HCT116 (cell line): ENCODE data around the gene ZFYVE27. TPM values are rescaled to one million over a fixed set of nuclear protein-coding genes. Genes with fewer than 3 reads are reported as not detected.

Experiments
- ATAC-seq: fragments of 200-7000 bp; cut with Tn5 transposase; 2 replicates; pipeline ENCODE4 v1.9.1; 2020; ENCODE audit warnings: mild to moderate bottlenecking, moderate library complexity
- BruUV-seq: library from RNA; stranded (reverse); fragments of 400-500 nt; replicated peaks from 2 replicates; lab custom pipeline; 2021; lab: Mats Ljungman, UMichigan
- CTCF ChIA-PET: fragments of 300-600 bp; sonication (Branson Sonifier 250); formaldehyde crosslinking; loops from one replicate; lab custom pipeline; 2021; ENCODE audit warnings: antibody characterized with exemption; lab: Charles Lee
- POLR2A ChIA-PET: fragments of 300-600, 350-600 bp; sonication (Branson Sonifier 250); formaldehyde crosslinking; loops from one replicate; lab custom pipeline; 2021; ENCODE audit warnings: antibody characterized with exemption; lab: Charles Lee
- RAD21 ChIA-PET, 2 experiments: fragments of 300-600 bp; sonication (Branson Sonifier 250); formaldehyde crosslinking; loops; one replicate each; lab custom pipeline; 2023; ENCODE audit warnings: low total read pairs in 2 of 2; ENCODE audit not compliant: uncharacterized antibody in 2 of 2, unreplicated experiment in 2 of 2, low non-redundant PET in 1 of 2; lab: Charles Lee
- DNase-seq: peaks from one replicate; pipeline ENCODE4 v3.0.0-alpha.2; 2010; ENCODE audit warnings: low read depth, low spot score
- H2AFZ ChIP-seq: fragments of 200-600 bp; shearing (Covaris generic), sonication (generic); 2 replicates; pipeline ENCODE4 v1.6.1; 2017; ENCODE audit warnings: low read depth, mixed run types, mixed read lengths, antibody characterized with exemption, low read length; ENCODE audit not compliant: poor library complexity, severe bottlenecking
- H3K27ac ChIP-seq: 2 replicates; pipeline ENCODE4 v1.5.1; 2012; ENCODE audit warnings: low read depth, low read length
- H3K27me3 ChIP-seq: fragments of 200-600 bp; sonication (generic); 2 replicates; pipeline ENCODE4 v1.6.1; 2016; ENCODE audit warnings: mixed run types, low read length, mixed read lengths; ENCODE audit not compliant: insufficient read depth
- H3K36me3 ChIP-seq, 2 experiments: fragments of 200-500 bp in 1 of 2; fragments of 200-600 bp in 1 of 2; sonication (Bioruptor generic) in 1 of 2; sonication (generic) in 1 of 2; 2 replicates each; pipeline versions ENCODE4 v1.5.1 to v1.6.1; 2014 to 2016; ENCODE audit warnings: low read length in 2 of 2, inconsistent platforms in 1 of 2, mixed read lengths in 1 of 2, mixed run types in 1 of 2; ENCODE audit not compliant: insufficient read depth in 2 of 2, control insufficient read depth in 1 of 2
- H3K4me1 ChIP-seq, 2 experiments: fragments of 200-600 bp in 1 of 2; sonication (generic) in 1 of 2; 2 replicates each; pipeline versions ENCODE4 v1.5.1 to v1.6.1; 2012 to 2017; ENCODE audit warnings: low read length in 2 of 2, inconsistent platforms in 1 of 2, mild to moderate bottlenecking in 1 of 2, mixed read lengths in 1 of 2, mixed run types in 1 of 2, moderate library complexity in 1 of 2; ENCODE audit not compliant: insufficient read depth in 2 of 2, control insufficient read depth in 1 of 2
- H3K4me2 ChIP-seq: fragments of 200-600 bp; sonication (generic); 2 replicates; pipeline ENCODE4 v1.6.1; 2017; ENCODE audit warnings: mixed run types, low read length, mixed read lengths
- H3K4me3 ChIP-seq, 2 experiments: fragments of 200-600 bp in 1 of 2; sonication (generic) in 1 of 2; replicated peaks in 1 of 2; 2 replicates each; pipeline ENCODE4 v1.5.1; 2011 to 2016; ENCODE audit warnings: low read length in 2 of 2, control low read depth in 1 of 2, low read depth in 1 of 2, mild to moderate bottlenecking in 1 of 2, mixed read lengths in 1 of 2, mixed run types in 1 of 2
- H3K79me2 ChIP-seq: fragments of 200-600 bp; sonication (generic); 2 replicates; pipeline ENCODE4 v1.6.1; 2017; ENCODE audit warnings: mild to moderate bottlenecking, mixed run types, low read length, moderate library complexity, mixed read lengths; ENCODE audit not compliant: insufficient read depth
- H3K9ac ChIP-seq: fragments of 200-600 bp; sonication (generic); 2 replicates; pipeline ENCODE4 v1.6.1; 2016; ENCODE audit warnings: low read length, mixed read lengths
- H3K9me2 ChIP-seq: fragments of 200-600 bp; sonication (generic), shearing (Covaris generic); 2 replicates; pipeline ENCODE4 v1.6.1; 2017; ENCODE audit warnings: mixed run types, mild to moderate bottlenecking, moderate library complexity; ENCODE audit not compliant: insufficient read depth
- H3K9me3 ChIP-seq, 2 experiments: fragments of 200-500 bp in 1 of 2; fragments of 200-600 bp in 1 of 2; sonication (Bioruptor generic) in 1 of 2; sonication (generic) in 1 of 2; 2 replicates each; pipeline ENCODE4 v1.6.1; 2014 to 2017; ENCODE audit warnings: low read length in 2 of 2, mixed read lengths in 2 of 2, inconsistent platforms in 1 of 2, low read depth in 1 of 2, mild to moderate bottlenecking in 1 of 2, mixed run types in 1 of 2, moderate library complexity in 1 of 2; ENCODE audit not compliant: control insufficient read depth in 1 of 2, insufficient read depth in 1 of 2
- H4K20me1 ChIP-seq: fragments of 200-600 bp; sonication (generic), shearing (Covaris generic); 2 replicates; pipeline ENCODE4 v1.6.1; 2017; ENCODE audit warnings: mixed run types, mild to moderate bottlenecking, moderate library complexity; ENCODE audit not compliant: insufficient read depth
- CEBPB ChIP-seq: IDR thresholded peaks from 2 replicates; pipeline ENCODE4 v1.6.1; 2012; ENCODE audit warnings: low read depth
- ELF1 ChIP-seq: IDR thresholded peaks from 2 replicates; pipeline ENCODE4 v1.6.1; 2012; ENCODE audit warnings: low read depth, borderline replicate concordance
- SIN3A ChIP-seq: IDR thresholded peaks from 2 replicates; pipeline ENCODE4 v1.6.1; 2012; ENCODE audit warnings: low read depth
- TCF7L2 ChIP-seq: IDR thresholded peaks from 2 replicates; pipeline ENCODE4 v1.7.0; 2011; ENCODE audit warnings: borderline replicate concordance, inconsistent platforms; ENCODE audit not compliant: insufficient read depth, insufficient read length; ENCODE audit errors: extremely low read depth
- intact Hi-C: fragments of 100-400 bp; cut with micrococcal nuclease; formaldehyde crosslinking; loops from 2 replicates; pipeline ENCODE4 v1.10.0; 2022
- total RNA-seq: library from RNA; stranded (reverse); gene quantifications from one replicate; pipeline ENCODE4 v1.2.1, GENCODE V29; 2021; ENCODE audit not compliant: unreplicated experiment

ZFYVE27 gene
- total RNA-seq, 1 experiment from 2014 or later = 28.4 TPM

DNA sequence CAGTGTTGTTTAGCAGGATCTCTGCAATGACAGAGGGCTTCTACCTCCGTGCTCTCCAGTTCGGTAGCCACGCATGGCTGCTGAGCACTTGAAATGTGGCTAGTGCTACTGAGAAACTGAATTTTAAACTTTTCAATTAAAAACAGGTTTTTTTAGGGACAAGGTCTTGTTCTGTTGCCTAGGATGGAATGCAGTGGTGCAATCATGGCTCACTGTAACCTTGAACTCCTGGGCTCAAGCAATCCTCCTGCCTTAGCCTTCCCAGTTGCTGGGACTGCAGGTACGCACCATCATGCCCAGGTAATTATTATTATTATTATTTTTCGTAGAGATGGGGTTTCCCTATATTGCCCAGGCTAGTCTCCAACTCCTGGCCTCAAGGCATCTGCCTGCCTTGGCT lies 48.3 kb downstream of the ZFYVE27 start:
- Histone ChIP-seq H4K20me1 (no peaks in the 10 kb centered on the region), H3K79me2 (no peaks in the 10 kb centered on the region), H3K9me3 (no peaks in the 10 kb centered on the region), H3K4me3 (no peak overlapping the region), H3K4me1 (no peaks in the 10 kb centered on the region), H2AFZ (no peak overlapping the region), H3K9ac (no peak overlapping the region), H3K36me3 (no peaks in the 10 kb centered on the region), H3K9me2 (no peaks in the 10 kb centered on the region), H3K4me2 (no peak overlapping the region), H3K27ac (no peak overlapping the region), H3K27me3 (no peaks in the 10 kb centered on the region)
- ChIA-PET POLR2A (no interaction called here), RAD21 (no interaction called here), CTCF (interaction anchor here (1.1 kb wide), 1 partner anchor 84 kb away, joined by 3 read pairs; no protein-coding TSS in a partner anchor)
- ATAC-seq (no peak), DNase-seq (no peak)
- BruUV-seq = no TSS peak
- no peak for TF ChIP-seq CEBPB
- TF ChIP-seq TCF7L2 = no peak
- TF ChIP-seq SIN3A = no peak
- TF ChIP-seq ELF1 = no peak
- intact Hi-C loops = no loop called here

DNA sequence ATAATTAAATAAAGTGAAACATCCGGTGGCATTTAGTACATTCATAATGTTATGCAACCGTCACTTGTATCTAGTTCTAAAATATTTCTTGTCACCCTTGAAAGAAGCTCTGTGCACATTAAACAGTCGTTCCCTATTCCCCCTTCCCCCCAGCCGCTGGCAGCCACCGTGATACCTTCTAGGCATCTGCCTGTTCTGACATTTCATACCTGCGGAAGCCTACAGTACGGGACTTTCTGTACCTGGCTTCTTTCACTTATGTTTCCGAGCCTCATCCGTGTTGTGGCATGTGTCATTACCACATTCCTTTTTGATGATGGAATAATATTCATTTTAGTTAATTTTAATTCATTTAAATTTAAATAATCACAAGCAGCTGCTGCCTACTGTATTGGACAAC lies 48.8 kb downstream of the ZFYVE27 start:
- Histone ChIP-seq H3K4me2 (no peak overlapping the region), H3K27me3 (no peaks in the 10 kb centered on the region), H3K4me1 (no peaks in the 10 kb centered on the region), H3K27ac (no peak overlapping the region)
- intact Hi-C loops = no loop called here
- no TSS peak for BruUV-seq
- no peak for TF ChIP-seq SIN3A
- TF ChIP-seq, all 23 proteins: peak for 0
- Histone ChIP-seq H3K79me2 (no peaks in the 10 kb centered on the region), H3K36me3 (no peaks in the 10 kb centered on the region), H3K9me2 (no peaks in the 10 kb centered on the region), H3K4me3 (no peak overlapping the region), H3K9me3 (no peaks in the 10 kb centered on the region), H2AFZ (no peak overlapping the region), H4K20me1 (no peaks in the 10 kb centered on the region), H3K9ac (no peak overlapping the region)
- no peak for ATAC-seq
- POLR2A ChIA-PET = no interaction called here
- RAD21 ChIA-PET = no interaction called here
- DNase-seq = no peak
- CTCF ChIA-PET = interaction anchor here (1.1 kb wide), 1 partner anchor 84 kb away, joined by 3 read pairs; no protein-coding TSS in a partner anchor
